Body of pancreas (tissue), 4 donors: Measurements from ENCODE around the gene UBR2. TPM values are rescaled to one million over a fixed set of nuclear protein-coding genes. Genes with fewer than 3 reads are reported as not detected.

Source experiments
- ATAC-seq: fragments of 150-250 bp; one replicate; pipeline ENCODE4 v1.9.1; 2016
- DNase-seq, 4 donors: peaks; one replicate each; pipeline ENCODE4 v3.0.0-alpha.2; 2019
- H3K27ac ChIP-seq, 4 donors: fragments of 200-600 bp; sonication (generic); 1 replicate in 3 of 4; 2 replicates in 1 of 4; pipeline versions ENCODE4 v1.5.1 to v1.6.1; 2016 to 2019; ENCODE audit warnings: mild to moderate bottlenecking in 1 of 4, mixed read lengths in 1 of 4, moderate library complexity in 1 of 4
- H3K27me3 ChIP-seq, 2 donors: fragments of 200-600 bp; sonication (generic); one replicate each; pipeline ENCODE4 v1.6.0; 2016; ENCODE audit warnings: mild to moderate bottlenecking in 1 of 2
- H3K36me3 ChIP-seq, 2 donors: fragments of 200-600 bp; sonication (generic); replicated peaks in 1 of 2; 2 replicates each; pipeline ENCODE4 v1.5.1; 2016; ENCODE audit warnings: low read depth in 2 of 2; ENCODE audit not compliant: insufficient read depth in 1 of 2
- H3K4me1 ChIP-seq: fragments of 200-600 bp; sonication (generic); one replicate; pipeline ENCODE4 v1.6.0; 2016
- H3K4me3 ChIP-seq, 2 donors: fragments of 200-600 bp; sonication (generic); 1 replicate in 1 of 2; 2 replicates in 1 of 2; pipeline ENCODE4 v1.5.1; 2016 to 2019
- H3K9me3 ChIP-seq, 3 donors: fragments of 200-600 bp; sonication (generic); 1 replicate in 2 of 3; 2 replicates in 1 of 3; pipeline ENCODE4 v1.5.1; 2016
- POLR2A ChIP-seq, 3 donors: fragments of 450-650 bp; IDR thresholded peaks; one replicate each; pipeline ENCODE4 v1.6.1; 2016; ENCODE audit warnings: antibody characterized with exemption in 3 of 3, mild to moderate bottlenecking in 2 of 3
- WGBS, 2 donors: methylation state at CpG; one replicate each; pipeline ENCODE4 v1.1.5; 2017; 5-methylcytosine and 5-hydroxymethylcytosine counted together
- intact Hi-C: fragments of 100-400 bp; cut with DNase I; formaldehyde crosslinking; loops from one replicate; pipeline ENCODE4 v1.15.1; 2023
- total RNA-seq, 2 donors: library from RNA; depleted of rRNA; stranded (reverse); fragments of >200 nt; gene quantifications; one replicate each; pipeline ENCODE4 v1.1.0, GENCODE V29; 2016
- TF ChIP-seq, protein P1 (sequence below), 7 experiments: fragments of 450-650 bp in 4 of 7; fragments of 200-600 bp in 3 of 7; sonication (generic) in 3 of 7; IDR thresholded peaks; one replicate each; pipeline ENCODE4 v1.5.1; 2016 to 2019; ENCODE audit warnings: antibody characterized with exemption in 7 of 7

UBR2 gene
- total RNA-seq, 2 donors from 2014 or later = 19.4 to 23.9 TPM

DNA sequence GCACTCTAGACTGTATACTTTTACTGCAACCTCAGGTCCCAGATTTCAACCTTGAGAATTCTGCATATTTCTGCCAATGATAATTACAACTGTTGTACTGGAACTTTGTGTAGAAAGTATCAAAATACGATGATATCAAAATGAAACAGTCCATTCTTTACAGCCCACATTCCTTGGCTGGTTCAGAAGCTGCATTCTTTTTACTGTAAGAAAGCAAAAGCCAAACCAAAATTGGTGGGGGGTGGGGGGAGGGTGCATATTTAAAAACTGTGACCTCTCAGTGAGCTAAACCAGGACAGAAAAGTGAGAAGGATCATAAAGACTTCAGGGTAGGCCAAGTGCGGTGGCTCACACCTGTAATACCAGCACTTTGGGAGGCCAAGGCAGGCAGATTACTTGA lies 41.8 kb upstream of the UBR2 start:
- H3K4me1 ChIP-seq = no peaks in the 10 kb centered on the region
- no peaks in the 10 kb centered on the region for H3K36me3 ChIP-seq
- intact Hi-C loops = no loop called here
- H3K4me3 ChIP-seq = no peak overlapping the region
- ATAC-seq (no peak), DNase-seq (no peak)
- TF ChIP-seq, protein P1, sequence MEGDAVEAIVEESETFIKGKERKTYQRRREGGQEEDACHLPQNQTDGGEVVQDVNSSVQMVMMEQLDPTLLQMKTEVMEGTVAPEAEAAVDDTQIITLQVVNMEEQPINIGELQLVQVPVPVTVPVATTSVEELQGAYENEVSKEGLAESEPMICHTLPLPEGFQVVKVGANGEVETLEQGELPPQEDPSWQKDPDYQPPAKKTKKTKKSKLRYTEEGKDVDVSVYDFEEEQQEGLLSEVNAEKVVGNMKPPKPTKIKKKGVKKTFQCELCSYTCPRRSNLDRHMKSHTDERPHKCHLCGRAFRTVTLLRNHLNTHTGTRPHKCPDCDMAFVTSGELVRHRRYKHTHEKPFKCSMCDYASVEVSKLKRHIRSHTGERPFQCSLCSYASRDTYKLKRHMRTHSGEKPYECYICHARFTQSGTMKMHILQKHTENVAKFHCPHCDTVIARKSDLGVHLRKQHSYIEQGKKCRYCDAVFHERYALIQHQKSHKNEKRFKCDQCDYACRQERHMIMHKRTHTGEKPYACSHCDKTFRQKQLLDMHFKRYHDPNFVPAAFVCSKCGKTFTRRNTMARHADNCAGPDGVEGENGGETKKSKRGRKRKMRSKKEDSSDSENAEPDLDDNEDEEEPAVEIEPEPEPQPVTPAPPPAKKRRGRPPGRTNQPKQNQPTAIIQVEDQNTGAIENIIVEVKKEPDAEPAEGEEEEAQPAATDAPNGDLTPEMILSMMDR (IDR thresholded peaks at IDR 0.05) = no peak
- no peak for TF ChIP-seq POLR2A (IDR thresholded peaks at IDR 0.05)
- H3K27ac ChIP-seq = no peak overlapping the region
- H3K9me3 ChIP-seq = peaks cover 0 to 6% (median 0%) of the 10 kb centered on the region in 3 donors
- H3K27me3 ChIP-seq = no peaks in the 10 kb centered on the region
- 60 to 89% methylated on average over 2 of the region's 2 CpGs for WGBS, 2 donors

DNA sequence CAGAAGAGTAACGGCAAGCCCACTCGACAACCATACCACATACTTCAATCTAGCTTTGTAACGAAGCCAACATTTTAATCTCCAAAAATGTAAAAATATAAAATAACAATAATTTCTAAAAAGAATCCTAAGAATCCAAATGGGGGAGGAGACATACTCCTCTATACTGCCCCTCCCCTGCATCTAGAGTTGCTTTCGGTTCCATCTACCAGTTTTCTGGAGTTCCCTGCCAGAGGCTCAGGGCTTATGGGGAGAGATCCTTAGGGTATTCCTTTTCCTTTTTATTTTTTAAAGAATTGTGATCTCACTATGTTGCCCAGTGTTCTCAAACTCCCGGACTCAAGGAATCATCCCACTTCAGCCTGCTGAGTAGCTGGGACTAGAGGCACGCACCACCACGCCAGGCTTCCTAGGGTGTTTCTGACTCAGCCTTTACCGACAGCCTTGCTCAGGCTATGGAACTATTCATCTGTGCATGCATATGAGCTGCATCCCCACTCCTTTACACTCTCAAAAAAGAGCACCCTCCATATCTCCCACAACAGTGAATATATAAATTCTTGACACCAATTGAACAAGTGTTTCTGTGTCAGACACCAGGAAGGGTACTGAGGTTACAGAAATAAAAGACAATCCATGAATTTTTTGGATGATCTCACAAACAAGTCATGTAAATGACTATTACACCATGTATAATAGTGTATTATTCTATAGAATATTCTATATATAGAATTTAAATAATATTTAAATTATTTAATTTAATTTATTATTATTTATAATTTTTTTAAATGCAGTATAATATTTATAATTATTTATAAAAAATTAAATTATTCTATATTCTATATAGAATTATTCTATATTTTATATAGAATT lies 40.7 kb upstream of the UBR2 start:
- intact Hi-C loops = no loop called here
- ATAC-seq (no peak), DNase-seq (no peak)
- 91 to 92% methylated on average over 8 of the region's 8 CpGs for WGBS, 2 donors
- Histone ChIP-seq H3K27me3 (no peaks in the 10 kb centered on the region), H3K36me3 (no peaks in the 10 kb centered on the region), H3K4me1 (no peaks in the 10 kb centered on the region), H3K27ac (no peak overlapping the region), H3K9me3 (peaks cover 0 to 6% (median 0%) of the 10 kb centered on the region in 3 donors), H3K4me3 (no peak overlapping the region)
- TF ChIP-seq POLR2A (IDR thresholded peaks at IDR 0.05) = no peak
- TF ChIP-seq, protein P1 (IDR thresholded peaks at IDR 0.05) = no peak

DNA sequence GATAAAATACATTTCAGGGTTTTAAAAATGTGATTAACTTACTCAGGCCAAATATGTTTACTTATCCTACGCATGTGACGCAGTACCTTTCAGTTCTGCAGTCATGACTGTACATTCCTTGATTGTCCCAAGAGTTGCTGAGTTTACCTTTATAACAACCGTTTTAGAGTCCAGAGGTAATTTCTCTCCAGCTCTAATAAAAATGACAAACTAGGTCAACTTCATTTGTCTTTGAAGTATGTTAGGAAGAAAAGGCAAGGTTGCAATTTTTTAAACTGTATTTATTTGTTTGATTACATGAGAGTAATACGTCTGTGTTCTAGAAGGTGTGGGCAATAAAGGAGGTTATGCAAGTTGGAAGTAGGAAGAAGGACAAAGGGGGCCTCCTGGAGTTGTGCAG lies 38.6 kb upstream of the UBR2 start:
- H3K4me1 ChIP-seq = no peaks in the 10 kb centered on the region
- intact Hi-C loops = no loop called here
- 50 to 57% methylated on average over 4 of the region's 4 CpGs for WGBS, 2 donors
- DNase-seq (no peak), ATAC-seq (no peak)
- H3K9me3 ChIP-seq = peaks cover 0 to 2% (median 0%) of the 10 kb centered on the region in 3 donors
- H3K27ac ChIP-seq = no peak overlapping the region
- TF ChIP-seq, protein P1 (IDR thresholded peaks at IDR 0.05) = no peak
- no peaks in the 10 kb centered on the region for H3K36me3 ChIP-seq
- H3K4me3 ChIP-seq = no peak overlapping the region
- no peaks in the 10 kb centered on the region for H3K27me3 ChIP-seq

DNA sequence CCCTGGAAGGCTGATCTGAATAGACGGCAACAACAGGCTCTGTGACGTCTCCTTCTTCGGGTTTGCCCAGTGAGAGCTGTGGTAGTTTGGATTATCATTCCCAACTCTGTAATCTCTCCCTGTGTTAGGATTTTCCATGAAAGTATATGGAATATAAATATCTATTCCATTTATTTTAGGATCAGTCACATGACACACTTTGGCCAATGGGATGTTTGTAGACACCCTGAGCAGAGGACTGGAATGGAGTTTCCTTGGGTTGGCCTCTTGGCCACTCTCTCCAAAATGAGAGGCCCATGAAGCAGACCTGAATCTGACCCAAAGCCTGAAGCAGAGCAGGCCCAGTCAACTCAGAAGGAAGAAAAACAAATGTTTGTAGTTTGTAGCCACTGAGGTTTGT lies 37.2 kb upstream of the UBR2 start:
- Histone ChIP-seq H3K36me3 (no peaks in the 10 kb centered on the region), H3K4me3 (no peak overlapping the region), H3K27me3 (no peaks in the 10 kb centered on the region), H3K9me3 (no peaks in the 10 kb centered on the region), H3K27ac (no peak overlapping the region), H3K4me1 (no peaks in the 10 kb centered on the region)
- 90 to 96% methylated on average over 3 of the region's 3 CpGs for WGBS, 2 donors
- intact Hi-C loops = no loop called here
- DNase-seq = no peak
- no peak for ATAC-seq
- TF ChIP-seq, protein P1 (IDR thresholded peaks at IDR 0.05) = no peak
- no peak for TF ChIP-seq POLR2A (IDR thresholded peaks at IDR 0.05)

DNA sequence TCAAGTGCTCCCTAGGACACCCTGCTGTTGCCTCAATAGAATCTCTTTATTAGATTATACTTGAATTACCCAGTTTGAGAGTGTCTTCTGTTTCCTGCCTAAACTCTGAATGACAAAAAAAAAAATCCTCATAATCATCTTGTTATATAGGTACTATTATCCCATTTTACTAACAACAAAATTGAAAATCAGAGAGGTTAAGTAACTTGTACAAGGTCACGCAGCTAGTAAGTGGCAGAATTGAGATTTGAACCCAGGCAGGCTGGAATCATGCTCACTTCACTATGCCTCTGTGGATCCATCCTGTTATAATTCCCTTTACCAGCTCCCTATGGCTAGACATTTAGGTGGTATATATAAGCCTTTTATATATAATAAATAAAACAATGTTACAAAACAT lies 36.6 kb upstream of the UBR2 start:
- TF ChIP-seq POLR2A (IDR thresholded peaks at IDR 0.05) = no peak
- TF ChIP-seq, protein P1 (IDR thresholded peaks at IDR 0.05) = no peak
- intact Hi-C loops = no loop called here

More for the DNA sequence above, 36.6 kb upstream of the UBR2 start:
- Histone ChIP-seq H3K9me3 (no peaks in the 10 kb centered on the region), H3K4me1 (no peaks in the 10 kb centered on the region), H3K36me3 (no peaks in the 10 kb centered on the region), H3K27me3 (no peaks in the 10 kb centered on the region), H3K27ac (no peak overlapping the region), H3K4me3 (no peak overlapping the region)
- ATAC-seq = no peak
- WGBS, 2 donors = 87 to 91% methylated on average over 1 of the region's 1 CpG
- DNase-seq = no peak
